ENCODE data around the gene SRPK2.
"Not testable (repeated sequence)": the region's sequence is repeated elsewhere in the genome, so short reads cannot be mapped to it uniquely, and the experiment has no call there.

The SRPK2 gene

GRCh38 chr7:105369944-105370343 is 18.8 kb downstream of the SRPK2 start:
- no peak for DNase-seq

- DNase-seq, result no peak
Measured at GRCh38 chr7:105367458-105367857, 21.3 kb downstream of the SRPK2 start.

GRCh38 chr7:105365541-105366534 is 22.9 kb downstream of the SRPK2 start:
- DNase-seq, result no peak

GRCh38 chr7:105364684-105365083 is 24.0 kb downstream of the SRPK2 start:
- DNase-seq, result no peak

GRCh38 chr7:105363657-105364056 is 25.1 kb downstream of the SRPK2 start:
- DNase-seq, result not testable (repeated sequence)

GRCh38 chr7:105362685-105363084 is 26.0 kb downstream of the SRPK2 start:
- DNase-seq, result not testable (repeated sequence)

GRCh38 chr7:105361995-105362394 is 26.7 kb downstream of the SRPK2 start:
- not testable (repeated sequence) for DNase-seq

- DNase-seq, result not testable (repeated sequence)
Measured at GRCh38 chr7:105360149-105360548, 28.6 kb downstream of the SRPK2 start.

- no peak for DNase-seq
Measured at GRCh38 chr7:105355701-105356100, 33.0 kb downstream of the SRPK2 start.

GRCh38 chr7:105354383-105354782 is 34.3 kb downstream of the SRPK2 start:
- DNase-seq, result no peak

- DNase-seq, result no peak
Measured at GRCh38 chr7:105353752-105354328, 34.9 kb downstream of the SRPK2 start.

- DNase-seq, result no peak
Measured at GRCh38 chr7:105352901-105353668, 35.6 kb downstream of the SRPK2 start.

GRCh38 chr7:105352018-105352612 is 36.6 kb downstream of the SRPK2 start:
- no peak for DNase-seq

- no peak for DNase-seq
Measured at GRCh38 chr7:105350906-105351305, 37.8 kb downstream of the SRPK2 start.

GRCh38 chr7:105348177-105348576 is 40.5 kb downstream of the SRPK2 start:
- DNase-seq, result not testable (repeated sequence)

- no peak for DNase-seq
Measured at GRCh38 chr7:105346593-105347322, 42.0 kb downstream of the SRPK2 start.

- DNase-seq, result no peak
Measured at GRCh38 chr7:105346138-105346537, 42.6 kb downstream of the SRPK2 start.

GRCh38 chr7:105345725-105346124 is 43.0 kb downstream of the SRPK2 start:
- no peak for DNase-seq

- DNase-seq, result no peak
Measured at GRCh38 chr7:105345003-105345402, 43.7 kb downstream of the SRPK2 start.

- DNase-seq, result no peak
Measured at GRCh38 chr7:105339404-105340323, 49.1 kb downstream of the SRPK2 start.

GRCh38 chr7:105337529-105337928 is 51.2 kb downstream of the SRPK2 start:
- no peak for DNase-seq
